Adrenal gland (tissue), 5 donors: ENCODE results near the gene CHRNA7.

Experiments used
- CTCF ChIP-seq, 6 experiments: fragments of 450-650 bp in 4 of 6; fragments of 200-600 bp in 2 of 6; sonication (generic) in 1 of 6; IDR thresholded peaks; 1 replicate in 5 of 6; 2 replicates in 1 of 6; pipeline versions ENCODE4 v1.5.1 to v1.8.0; 2016 to 2021; ENCODE audit warnings: antibody characterized with exemption in 6 of 6, mild to moderate bottlenecking in 2 of 6, moderate library complexity in 1 of 6
- POLR2A ChIP-seq, 2 donors: fragments of 450-650 bp; IDR thresholded peaks; one replicate each; pipeline ENCODE4 v1.6.1; 2017; ENCODE audit warnings: antibody characterized with exemption in 2 of 2, mild to moderate bottlenecking in 2 of 2, moderate library complexity in 1 of 2
- donor health status: DM: no; HTN: no; CAD: no.

- no peak for TF ChIP-seq CTCF (IDR thresholded peaks at IDR 0.05)
- no peak for TF ChIP-seq POLR2A (IDR thresholded peaks at IDR 0.05)
These were observed 100.5 kb downstream of the CHRNA7 start for GRCh38 chr15:32130823-32131222.
